NCI-H2171 (cell line): Measurements from ENCODE around the gene KRTAP10-9.
A peak's percentile ranks its signal among the peaks of the same experiment; 100 is the strongest.
"Not testable (repeated sequence)": the region's sequence is repeated elsewhere in the genome, so short reads cannot be mapped to it uniquely, and the experiment has no call there.

ENCODE experiments used
- DNase-seq: peaks from one replicate; lab custom pipeline; 2025; lab: John Stamatoyannopoulos, UW

The KRTAP10-9 gene

GRCh38 chr21:44595524-44595923 lies 31.4 kb upstream of the KRTAP10-9 start:
- DNase-seq, result no peak

DNA sequence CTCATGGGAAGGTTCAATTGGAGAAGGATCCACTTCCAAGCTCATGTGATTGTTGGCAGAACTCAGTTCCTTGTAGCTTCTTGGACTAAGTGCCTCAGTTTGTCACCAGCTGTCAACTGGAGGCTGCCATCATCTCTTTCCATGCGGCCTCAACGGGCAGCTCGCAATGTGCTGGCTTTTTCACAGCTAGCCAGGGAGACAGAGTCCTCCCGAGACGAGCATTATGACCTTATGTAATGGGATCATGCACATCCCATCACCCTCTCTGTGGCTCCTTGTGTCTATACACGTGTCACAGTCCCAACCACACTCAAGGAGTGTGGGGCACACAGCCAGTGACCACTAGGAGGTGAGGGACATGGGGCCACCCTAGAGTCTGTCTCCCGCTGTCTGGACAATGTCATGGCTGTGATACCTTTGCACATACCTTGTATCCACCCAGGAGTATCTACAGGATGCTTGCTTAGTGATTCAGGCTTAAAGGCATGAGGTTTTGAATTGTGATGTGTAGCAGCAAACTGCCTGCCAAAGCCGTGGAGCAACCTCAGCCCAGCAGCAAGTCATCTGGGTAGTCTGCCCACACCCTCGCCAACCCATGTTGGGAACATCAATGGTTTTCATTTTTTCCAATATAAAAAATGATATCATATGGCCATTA lies 30.7 kb upstream of the KRTAP10-9 start:
- no peak for DNase-seq

DNA sequence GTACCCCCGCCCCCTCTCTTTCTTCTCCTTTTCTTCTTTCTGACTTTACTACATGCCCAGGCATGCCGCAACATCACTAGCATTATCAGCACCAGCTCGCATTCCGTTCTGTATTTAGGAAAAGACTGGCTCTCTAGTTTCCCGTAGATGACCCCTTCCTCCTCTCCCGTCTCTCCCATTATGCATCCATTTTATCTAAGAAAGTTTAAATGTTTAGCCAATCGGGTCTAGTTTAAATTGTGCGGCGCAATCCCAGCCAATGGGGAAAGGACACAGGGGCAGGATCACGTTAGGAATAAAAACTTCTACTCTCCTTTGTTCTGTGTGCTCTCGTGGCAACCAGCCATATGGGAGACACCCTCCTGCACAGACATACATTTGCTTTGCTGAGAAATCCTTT lies 28.8 kb upstream of the KRTAP10-9 start:
- no peak for DNase-seq

GRCh38 chr21:44599264-44600029 lies 27.4 kb upstream of the KRTAP10-9 start:
- DNase-seq, result no peak

DNA sequence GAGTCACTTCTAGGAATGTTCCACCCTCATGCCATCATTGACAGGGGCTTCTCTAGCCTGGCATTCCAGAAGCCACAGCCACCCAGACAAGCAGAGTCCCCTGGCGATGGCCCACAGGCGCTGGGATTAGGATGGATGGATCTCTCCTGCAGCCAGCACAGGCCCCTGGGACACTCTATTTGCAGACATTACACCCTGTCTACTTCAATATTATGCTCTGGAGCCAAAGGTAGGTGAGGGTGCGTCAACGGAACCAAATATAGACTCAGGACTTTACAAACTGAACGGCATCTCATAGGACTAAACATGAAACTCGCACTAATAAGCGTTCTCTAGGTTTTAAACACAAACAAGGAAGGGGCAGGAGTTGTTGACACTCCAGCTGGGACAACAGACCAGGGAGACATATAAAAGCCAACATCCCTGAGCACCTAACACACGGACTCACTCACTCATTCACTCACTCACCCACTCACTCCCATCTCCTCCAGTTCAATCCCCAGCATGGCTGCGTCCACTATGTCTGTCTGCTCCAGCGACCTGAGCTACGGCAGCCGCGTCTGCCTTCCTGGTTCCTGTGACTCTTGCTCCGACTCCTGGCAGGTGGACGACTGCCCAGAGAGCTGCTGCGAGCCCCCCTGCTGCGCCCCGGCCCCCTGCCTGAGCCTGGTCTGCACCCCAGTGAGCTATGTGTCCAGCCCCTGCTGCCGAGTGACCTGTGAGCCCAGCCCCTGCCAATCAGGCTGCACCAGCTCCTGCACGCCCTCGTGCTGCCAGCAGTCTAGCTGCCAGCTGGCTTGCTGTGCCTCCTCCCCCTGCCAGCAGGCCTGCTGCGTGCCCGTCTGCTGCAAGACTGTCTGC lies 26.5 kb upstream of the KRTAP10-9 start, which contains the start of gene KRTAP10-7:
Gene KRTAP10-7 (plus strand): TSS at position 480 of the 861 bp plus-strand sequence. CDS start 25 bp downstream, at position 505.
- not testable (repeated sequence) for DNase-seq

DNA sequence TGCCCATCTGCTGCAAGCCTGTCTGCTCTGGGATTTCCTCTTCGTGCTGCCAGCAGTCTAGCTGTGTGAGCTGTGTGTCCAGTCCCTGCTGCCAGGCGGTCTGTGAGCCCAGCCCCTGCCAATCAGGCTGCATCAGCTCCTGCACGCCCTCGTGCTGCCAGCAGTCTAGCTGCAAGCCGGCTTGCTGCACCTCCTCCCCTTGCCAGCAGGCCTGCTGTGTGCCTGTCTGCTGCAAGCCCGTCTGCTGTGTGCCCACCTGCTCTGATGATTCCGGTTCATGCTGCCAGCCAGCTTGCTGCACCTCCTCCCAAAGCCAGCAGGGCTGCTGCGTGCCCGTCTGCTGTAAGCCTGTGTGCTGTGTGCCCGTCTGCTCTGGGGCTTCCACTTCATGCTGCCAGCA lies 25.8 kb upstream of the KRTAP10-9 start:
- not testable (repeated sequence) for DNase-seq

GRCh38 chr21:44601596-44602462 lies 25.1 kb upstream of the KRTAP10-9 start:
- peak; percentile 15 for DNase-seq

DNA sequence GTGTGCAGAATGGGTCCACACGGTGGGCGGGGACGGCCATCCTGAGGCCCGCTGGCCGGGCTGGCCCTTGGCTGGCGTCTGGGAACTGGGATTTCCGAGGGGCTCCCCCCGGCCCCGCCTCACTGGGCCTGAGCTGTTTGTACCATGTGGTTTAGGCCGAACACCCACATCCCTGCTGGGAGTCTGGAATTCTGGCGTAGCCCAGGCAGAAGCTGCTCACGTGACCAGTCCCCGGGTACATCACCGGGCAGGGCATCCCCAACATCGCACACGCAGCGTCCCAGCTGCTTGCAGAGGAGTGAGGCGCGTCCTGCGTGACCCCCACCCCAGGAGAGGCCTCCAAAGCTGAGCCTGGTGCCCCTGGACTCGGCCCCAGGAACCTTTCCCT lies 24.4 kb upstream of the KRTAP10-9 start:
- DNase-seq, result no peak

DNA sequence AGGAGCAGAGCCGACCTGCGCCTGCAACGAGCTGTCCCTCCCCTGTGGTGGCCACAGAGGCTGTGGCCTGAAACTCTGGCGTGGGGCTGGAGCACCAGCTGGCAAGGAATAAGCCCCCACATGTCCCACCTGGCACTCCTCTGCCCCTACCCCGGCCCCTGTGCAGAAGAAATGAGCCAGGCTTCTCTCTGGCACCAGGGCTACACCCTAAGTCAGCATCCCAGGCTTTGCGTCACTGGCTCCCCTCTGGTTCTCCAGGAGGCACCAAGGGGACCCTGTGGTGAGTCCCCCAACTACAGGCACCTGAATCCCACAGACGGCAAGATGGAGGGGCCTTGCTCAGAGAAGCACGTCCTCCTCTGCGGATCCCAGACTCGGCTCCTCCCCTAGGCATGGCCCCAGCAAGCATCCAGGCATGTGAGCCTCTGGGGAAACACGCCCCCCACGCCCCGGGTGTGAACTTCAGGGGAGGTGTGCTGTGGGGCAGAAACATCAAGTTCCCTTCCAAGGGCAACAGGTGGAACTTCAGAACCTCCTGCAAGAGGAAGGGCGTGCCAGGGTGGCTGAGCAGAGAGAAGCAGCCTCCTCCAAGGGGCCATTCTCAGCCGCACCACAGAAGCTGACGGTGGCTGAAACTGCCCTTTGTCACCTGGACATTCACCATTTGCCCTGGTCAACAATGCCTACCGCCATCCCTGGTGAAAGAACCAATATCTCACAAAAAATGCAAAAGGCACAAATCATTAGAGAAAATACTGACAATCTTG lies 23.6 kb upstream of the KRTAP10-9 start:
- DNase-seq, result no peak

DNA sequence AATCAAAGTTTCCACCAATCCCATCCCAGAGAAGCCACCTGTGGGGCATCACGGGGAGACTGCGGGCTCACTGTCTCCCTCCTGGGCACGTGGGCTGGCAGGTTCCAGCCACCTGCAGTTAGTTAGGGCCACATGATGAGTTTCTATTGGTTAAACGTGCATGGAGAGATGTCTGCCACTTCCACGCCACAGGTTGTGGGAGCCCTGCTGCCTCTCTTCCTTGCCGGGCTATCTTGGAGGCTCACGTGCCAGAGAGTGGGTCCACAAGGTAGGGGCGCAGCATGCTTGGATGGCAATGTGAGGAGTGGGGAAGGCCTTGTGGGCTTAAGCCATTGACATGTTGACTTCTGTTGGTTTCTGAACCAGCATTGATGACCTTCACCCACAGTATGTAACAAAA lies 23.0 kb upstream of the KRTAP10-9 start:
- DNase-seq, result no peak

DNA sequence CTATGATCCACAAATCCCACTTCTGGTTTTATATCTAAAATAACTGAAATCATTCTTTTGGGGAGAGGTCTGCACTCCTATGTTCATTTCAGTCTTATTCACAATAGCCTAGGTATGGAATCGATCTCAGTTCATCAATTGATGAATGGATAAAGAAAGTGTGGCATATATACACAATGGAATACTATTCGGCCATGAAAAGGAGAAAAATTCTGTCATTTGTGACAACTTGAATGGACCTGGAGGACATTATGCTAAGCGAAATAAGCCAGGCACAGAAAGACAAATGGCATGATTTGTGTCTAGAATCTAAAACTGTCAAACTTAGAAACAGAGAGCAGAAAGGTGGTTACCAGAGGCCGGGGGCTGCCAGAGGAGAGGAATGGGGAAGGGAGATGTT lies 20.4 kb upstream of the KRTAP10-9 start:
- no peak for DNase-seq

DNA sequence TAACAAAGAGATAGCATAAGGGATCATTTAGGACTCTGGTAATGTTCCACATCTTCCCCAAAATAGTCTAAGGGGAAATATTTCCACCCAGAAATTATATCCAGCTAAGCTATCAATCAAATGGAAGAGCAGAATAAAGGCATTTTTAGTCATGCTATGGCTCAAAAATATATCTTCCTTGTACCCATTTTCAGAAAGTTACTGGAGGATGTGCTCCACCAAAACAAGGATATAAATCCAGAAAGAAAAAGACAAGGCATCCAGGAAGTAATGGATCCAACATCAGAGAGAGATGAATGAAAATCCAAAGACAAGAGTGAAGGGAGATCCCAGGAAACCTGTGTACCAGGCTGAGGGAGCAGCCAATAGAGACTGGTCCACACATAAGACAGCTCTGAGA lies 17.7 kb upstream of the KRTAP10-9 start:
- DNase-seq, result no peak

- DNase-seq, result not testable (repeated sequence)
Measured at GRCh38 chr21:44610157-44610843, 16.6 kb upstream of the KRTAP10-9 start.

DNA sequence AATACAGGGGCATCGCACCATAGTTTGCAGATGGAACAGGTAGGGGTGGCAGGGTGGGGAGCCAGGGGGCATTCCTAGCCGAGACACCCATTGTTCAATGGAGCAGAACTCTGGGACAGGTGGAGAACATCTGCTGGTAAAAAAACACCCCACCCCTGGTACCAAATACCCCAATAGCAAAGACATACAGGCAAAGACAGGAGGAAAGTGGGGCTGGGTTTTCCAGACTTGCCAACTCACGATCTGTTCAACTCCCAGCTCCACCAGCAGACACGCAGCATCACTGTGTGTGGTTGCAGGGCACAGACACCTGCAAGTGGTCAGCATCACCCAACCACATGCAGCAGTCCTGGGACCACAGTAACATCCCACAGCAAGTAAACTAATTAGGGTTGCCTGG lies 15.3 kb upstream of the KRTAP10-9 start:
- no peak for DNase-seq

DNA sequence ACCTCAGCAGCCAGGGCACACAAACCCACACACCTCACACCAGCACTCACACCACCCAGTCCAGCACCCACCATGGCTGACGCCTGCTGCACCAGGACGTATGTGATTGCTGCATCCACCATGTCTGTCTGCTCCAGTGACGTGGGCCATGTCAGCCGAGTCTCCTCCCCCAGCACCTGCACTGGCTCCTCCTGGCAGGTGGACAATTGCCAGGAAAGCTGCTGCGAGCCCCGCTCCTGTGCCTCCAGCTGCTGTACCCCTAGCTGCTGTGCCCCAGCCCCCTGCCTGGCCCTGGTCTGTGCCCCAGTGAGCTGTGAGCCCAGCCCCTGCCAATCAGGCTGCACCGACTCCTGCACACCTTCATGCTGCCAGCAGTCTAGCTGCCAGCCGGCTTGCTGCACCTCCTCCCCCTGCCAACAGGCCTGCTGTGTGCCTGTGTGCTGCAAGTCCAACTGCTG lies 14.8 kb upstream of the KRTAP10-9 start, which contains the start of gene KRTAP10-8:
Gene KRTAP10-8 (plus strand): TSS at position 51 of the 458 bp plus-strand sequence. CDS start 22 bp downstream, at position 73.
- DNase-seq, result no peak

GRCh38 chr21:44612669-44613229 lies 14.1 kb upstream of the KRTAP10-9 start:
- DNase-seq, result no peak

- no peak for DNase-seq
Measured at GRCh38 chr21:44613386-44614155, 13.3 kb upstream of the KRTAP10-9 start.

- DNase-seq, result no peak
Measured at GRCh38 chr21:44614161-44614631, 12.7 kb upstream of the KRTAP10-9 start.

DNA sequence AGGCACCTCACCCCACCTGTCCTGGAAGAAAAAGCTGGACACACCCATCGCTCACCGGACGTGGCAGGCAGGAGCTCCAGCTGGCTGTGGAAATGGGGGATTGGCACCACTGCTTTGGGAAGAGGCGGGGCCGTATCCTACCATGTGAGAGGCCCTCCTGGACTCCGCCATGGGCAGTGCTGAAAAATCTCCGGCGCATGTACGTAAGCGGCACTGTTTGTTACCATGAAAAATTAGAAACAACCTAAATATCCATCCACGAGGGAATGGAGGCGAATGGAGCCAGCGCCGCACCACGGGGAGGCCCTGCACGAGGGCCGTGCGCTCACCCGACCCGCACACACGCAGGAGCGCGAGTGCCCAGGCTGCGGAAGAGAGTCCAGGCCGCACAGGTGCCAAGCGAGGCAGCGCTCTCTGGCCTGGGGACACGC lies 11.9 kb upstream of the KRTAP10-9 start:
- DNase-seq, result no peak
